ENCODE data around the gene PSME3.

DNA sequence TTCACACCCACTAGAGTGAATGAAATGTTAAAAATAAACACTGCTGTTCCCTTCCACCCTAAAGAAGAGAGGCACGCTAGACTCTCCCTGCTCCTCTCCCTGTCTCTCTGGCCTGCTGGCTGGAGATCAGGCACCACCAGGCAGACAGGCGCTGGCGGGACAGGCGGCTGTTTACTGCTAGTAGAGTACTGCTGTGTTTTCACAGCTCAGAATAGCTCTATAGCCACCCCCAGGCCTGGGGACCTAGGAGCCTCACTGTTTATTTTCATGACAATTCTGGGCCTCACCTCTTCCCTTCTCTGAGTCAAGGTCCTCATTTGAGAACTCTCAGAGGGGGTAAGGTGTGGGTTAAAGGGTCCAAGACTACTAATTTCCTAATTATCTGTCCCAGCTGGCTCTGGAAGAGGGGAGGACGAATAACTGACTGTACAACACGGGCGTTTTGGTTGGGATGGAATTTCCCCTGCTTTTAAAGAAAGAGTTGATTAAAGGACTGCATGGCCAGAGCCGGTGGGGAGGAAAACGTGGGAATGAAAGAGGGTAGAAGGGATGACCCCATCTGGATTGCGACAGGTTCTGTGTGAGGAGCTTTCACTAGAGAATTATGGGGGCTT lies 58.4 kb downstream of the PSME3 start:
- TF ChIP-seq GATA2 (IDR thresholded peaks at IDR 0.05; ENCODE audit: low read depth, low read length) = no peak
- TF ChIP-seq GATA3 (IDR thresholded peaks at IDR 0.05; ENCODE audit: low read depth, low read length) = no peak
